A549 treated with CORT108297 at 1 μM for 4 hours (cell line): ENCODE data around the gene SMIM7. TPM values are rescaled to one million over a fixed set of nuclear protein-coding genes. Genes with fewer than 3 reads are reported as not detected.

Experiments used
- total RNA-seq: library from RNA; stranded (reverse); fragments of 200-300 nt; extraction: Qiagen RNA extraction; gene quantifications from 5 replicates; pipeline ENCODE4 v1.2.3, GENCODE V29; 2022

SMIM7 gene
- total RNA-seq = 68.0 to 85.7 TPM (median 73.9 TPM) in 5 replicates

GRCh38 chr19:16659832-16660708 is at the start of gene SMIM7:
Gene SMIM7 (minus strand): TSS chr19:16660144. CDS start chr19:16660110, 34 bp downstream.

GRCh38 chr19:16660763-16661479 is 977 bp upstream of the SMIM7 start, which contains the start of gene TMEM38A:
Gene TMEM38A (plus strand): TSS chr19:16661139. CDS start chr19:16661218, 79 bp downstream.

GRCh38 chr19:16628183-16628983 is 31.6 kb downstream of the SMIM7 start, which contains the start of gene MED26:
Gene MED26 (minus strand): TSS chr19:16628204. CDS start chr19:16627943, 261 bp downstream.

Other genes with a start within 250 kb of the SMIM7 start
- 14.4 to 16.5 TPM (median 16.3 TPM) in 5 replicates for gene EPS15L1, start 188.2 kb downstream of the SMIM7 start, total RNA-seq
- gene CALR3, start 164.0 kb downstream of the SMIM7 start, total RNA-seq = not detected in 5 replicates
- 2.7 to 3.4 TPM (median 3.3 TPM) in 5 replicates for gene C19orf44, start 163.8 kb downstream of the SMIM7 start, total RNA-seq
- 27.7 to 33.4 TPM (median 31.9 TPM) in 5 replicates for gene CHERP, start 117.7 kb downstream of the SMIM7 start, total RNA-seq
- 17.9 to 21.3 TPM (median 19.1 TPM) in 5 replicates for gene SLC35E1, start 87.7 kb downstream of the SMIM7 start, total RNA-seq
- gene MED26, start 31.9 kb downstream of the SMIM7 start, total RNA-seq = 3.5 to 6.0 TPM (median 5.1 TPM) in 5 replicates
- gene TMEM38A, start 995 bp upstream of the SMIM7 start, total RNA-seq = 1.2 to 1.5 TPM (median 1.3 TPM) in 5 replicates
- gene NWD1, start 59.7 kb upstream of the SMIM7 start, total RNA-seq = not detected in 5 replicates
- gene SIN3B, start 169.3 kb upstream of the SMIM7 start, total RNA-seq = 18.5 to 25.2 TPM (median 23.5 TPM) in 5 replicates
- gene F2RL3, start 228.9 kb upstream of the SMIM7 start, total RNA-seq = not detected in 5 replicates